Activated CD8-positive, alpha-beta T cell treated with anti-CD3 and anti-CD28 coated beads for 36 hours (primary cell): ENCODE measurements around the gene CHST3. TPM values are rescaled to one million over a fixed set of nuclear protein-coding genes. Genes with fewer than 3 reads are reported as not detected.
A peak's percentile ranks its signal among the peaks of the same experiment; 100 is the strongest.

Experiments
- ATAC-seq: fragments of 200-7000 bp; cut with Tn5 transposase; one replicate; pipeline ENCODE4 v1.10.0; 2021; ENCODE audit warnings: mild to moderate bottlenecking, moderate library complexity
- CTCF ChIA-PET: fragments of 350-600 bp; sonication (Branson Sonifier 250); formaldehyde crosslinking; loops from one replicate; lab custom pipeline; 2021; ENCODE audit warnings: antibody characterized with exemption; lab: Charles Lee
- POLR2A ChIA-PET: fragments of 350-600 bp; sonication (Branson Sonifier 250); formaldehyde crosslinking; loops from one replicate; lab custom pipeline; 2021; ENCODE audit warnings: antibody characterized with exemption; lab: Charles Lee
- DNase-seq: peaks from one replicate; pipeline ENCODE4 v3.0.0-alpha.2; 2020
- H3K27ac Mint-ChIP-seq: one replicate; pipeline ENCODE4 v1.8.0; 2021; ENCODE audit warnings: mild to moderate bottlenecking, mixed read lengths
- H3K27me3 Mint-ChIP-seq: one replicate; pipeline ENCODE4 v1.8.0; 2021; ENCODE audit warnings: mixed read lengths
- H3K36me3 Mint-ChIP-seq: one replicate; pipeline ENCODE4 v1.8.0; 2021; ENCODE audit warnings: low read depth, mixed read lengths
- H3K4me1 Mint-ChIP-seq: one replicate; pipeline ENCODE4 v1.8.0; 2021; ENCODE audit warnings: low read depth, mixed read lengths
- H3K4me3 Mint-ChIP-seq: one replicate; pipeline ENCODE4 v1.8.0; 2021; ENCODE audit warnings: mild to moderate bottlenecking, moderate library complexity, mixed read lengths
- H3K9me3 Mint-ChIP-seq: one replicate; pipeline ENCODE4 v1.8.0; 2021; ENCODE audit warnings: mixed read lengths
- intact Hi-C: fragments of 100-400 bp; cut with micrococcal nuclease; formaldehyde crosslinking; loops from one replicate; pipeline ENCODE4 v1.10.0; 2022
- total RNA-seq, 2 experiments: library from RNA; stranded (reverse); gene quantifications; one replicate each; pipeline ENCODE4 v1.2.3, GENCODE V29; 2021
- TF ChIP-seq, protein P1 (sequence below): fragments of 200-600 bp; IDR thresholded peaks from one replicate; pipeline ENCODE4 v1.8.0; 2022; ENCODE audit warnings: antibody characterized with exemption, mild to moderate bottlenecking

The CHST3 gene
- total RNA-seq, 2 experiments from 2014 or later, result 0.20 to 0.36 TPM

DNA sequence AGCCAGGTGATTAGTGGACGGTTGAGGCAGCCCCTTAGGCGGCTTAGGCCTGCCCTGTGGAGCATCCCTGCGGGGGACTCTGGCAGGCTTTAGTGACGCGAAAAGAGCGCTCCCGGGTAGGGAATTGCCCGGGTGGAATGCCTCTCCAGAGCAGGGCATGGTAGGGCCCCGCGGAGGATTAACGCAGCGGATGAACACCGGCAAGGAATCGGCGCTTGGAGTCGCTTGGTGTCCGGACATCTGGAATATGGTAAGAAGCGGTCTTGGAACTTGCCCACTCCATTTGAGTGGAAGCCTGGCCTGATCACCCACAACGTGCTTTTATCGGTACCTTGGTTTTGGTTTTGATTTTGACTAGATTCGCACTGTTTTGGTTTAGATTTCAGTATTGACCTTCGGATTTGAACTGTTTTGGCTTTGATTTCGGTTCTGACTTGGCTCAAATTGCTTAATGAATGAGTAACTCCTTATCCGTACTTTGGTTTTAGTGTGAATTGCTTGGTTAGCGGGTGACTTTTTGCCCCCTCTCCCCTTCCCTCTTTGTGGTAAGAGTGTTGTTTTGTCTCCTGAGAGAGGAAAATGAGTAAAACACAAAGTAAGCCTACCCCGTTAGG, 24.2 kb upstream of the CHST3 start:
- Mint-ChIP-seq H3K27me3 (peaks cover 2% of the 10 kb centered on the region), H3K27ac (no peak overlapping the region), H3K4me3 (no peak overlapping the region), H3K9me3 (peaks cover 18% of the 10 kb centered on the region), H3K4me1 (peaks cover 12% of the 10 kb centered on the region), H3K36me3 (no peaks in the 10 kb centered on the region)
- intact Hi-C loops, result no loop called here
- DNase-seq (peak; percentile 10), ATAC-seq (no peak)
- TF ChIP-seq, protein P1, sequence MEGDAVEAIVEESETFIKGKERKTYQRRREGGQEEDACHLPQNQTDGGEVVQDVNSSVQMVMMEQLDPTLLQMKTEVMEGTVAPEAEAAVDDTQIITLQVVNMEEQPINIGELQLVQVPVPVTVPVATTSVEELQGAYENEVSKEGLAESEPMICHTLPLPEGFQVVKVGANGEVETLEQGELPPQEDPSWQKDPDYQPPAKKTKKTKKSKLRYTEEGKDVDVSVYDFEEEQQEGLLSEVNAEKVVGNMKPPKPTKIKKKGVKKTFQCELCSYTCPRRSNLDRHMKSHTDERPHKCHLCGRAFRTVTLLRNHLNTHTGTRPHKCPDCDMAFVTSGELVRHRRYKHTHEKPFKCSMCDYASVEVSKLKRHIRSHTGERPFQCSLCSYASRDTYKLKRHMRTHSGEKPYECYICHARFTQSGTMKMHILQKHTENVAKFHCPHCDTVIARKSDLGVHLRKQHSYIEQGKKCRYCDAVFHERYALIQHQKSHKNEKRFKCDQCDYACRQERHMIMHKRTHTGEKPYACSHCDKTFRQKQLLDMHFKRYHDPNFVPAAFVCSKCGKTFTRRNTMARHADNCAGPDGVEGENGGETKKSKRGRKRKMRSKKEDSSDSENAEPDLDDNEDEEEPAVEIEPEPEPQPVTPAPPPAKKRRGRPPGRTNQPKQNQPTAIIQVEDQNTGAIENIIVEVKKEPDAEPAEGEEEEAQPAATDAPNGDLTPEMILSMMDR, result no peak
- POLR2A ChIA-PET, result no interaction called here
- CTCF ChIA-PET, result no interaction called here

DNA sequence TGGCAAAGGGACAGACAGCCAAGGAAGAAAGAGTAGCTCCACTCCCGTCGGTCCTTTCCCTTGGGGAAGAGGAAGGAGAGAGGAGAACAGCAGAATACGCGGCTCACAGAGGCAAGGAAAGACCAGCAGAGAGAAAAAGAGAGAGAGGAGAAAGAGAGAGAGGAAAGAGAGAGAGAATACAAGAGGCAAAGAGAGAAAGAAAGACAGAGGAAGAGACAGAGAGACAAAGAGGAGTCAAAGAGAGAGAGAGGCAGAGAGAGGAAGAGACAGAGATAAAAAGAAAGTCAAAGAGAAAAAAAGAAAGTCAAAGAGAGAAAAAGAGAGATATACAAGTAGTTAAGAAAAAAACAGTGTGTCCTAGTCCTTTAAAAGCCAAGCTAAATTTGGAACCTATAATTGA, 23.4 kb upstream of the CHST3 start:
- Mint-ChIP-seq H3K27ac (no peak overlapping the region), H3K9me3 (peaks cover 19% of the 10 kb centered on the region)
- TF ChIP-seq, protein P1, result no peak

DNA sequence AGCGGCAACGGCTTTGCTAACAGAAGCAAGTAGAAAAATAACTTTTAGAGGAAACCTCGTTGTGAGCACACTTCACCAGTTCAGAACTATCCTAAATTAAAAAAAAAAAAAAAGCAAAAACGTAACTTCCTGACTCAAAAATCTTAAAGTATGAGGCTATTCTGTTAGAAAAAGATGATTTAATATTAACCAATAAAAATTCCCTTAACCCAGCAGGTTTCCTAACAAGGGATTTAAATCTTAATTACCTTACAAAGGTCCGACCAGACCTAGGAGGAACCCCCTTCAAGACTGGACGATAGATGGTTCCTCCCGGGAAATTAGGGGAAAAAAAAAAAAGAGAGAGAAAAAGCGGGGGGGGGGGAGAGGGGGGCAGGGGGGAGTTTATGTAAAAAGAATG, 22.9 kb upstream of the CHST3 start:
- ChIA-PET CTCF (interaction anchor here (1.0 kb wide), 1 partner anchor 25 kb away, joined by 3 read pairs; no protein-coding TSS in a partner anchor), POLR2A (no interaction called here)
- Mint-ChIP-seq H3K27ac (no peak overlapping the region), H3K4me3 (no peak overlapping the region), H3K9me3 (peaks cover 25% of the 10 kb centered on the region), H3K36me3 (peaks cover 7% of the 10 kb centered on the region), H3K27me3 (peaks cover 2% of the 10 kb centered on the region), H3K4me1 (peaks cover 5% of the 10 kb centered on the region)
- intact Hi-C loops, result no loop called here
- ATAC-seq, result no peak
- DNase-seq, result no peak
- TF ChIP-seq, protein P1, result no peak

More for the DNA sequence above, 23.4 kb upstream of the CHST3 start:
- intact Hi-C loops, result no loop called here
- ATAC-seq (no peak), DNase-seq (no peak)
- ChIA-PET POLR2A (no interaction called here), CTCF (interaction anchor here (1.0 kb wide), 1 partner anchor 24 kb away, joined by 3 read pairs; no protein-coding TSS in a partner anchor)
- peaks cover 7% of the 10 kb centered on the region for H3K4me1 Mint-ChIP-seq
- no peak overlapping the region for H3K4me3 Mint-ChIP-seq
- H3K27me3 Mint-ChIP-seq, result peaks cover 2% of the 10 kb centered on the region
- peaks cover 1% of the 10 kb centered on the region for H3K36me3 Mint-ChIP-seq

DNA sequence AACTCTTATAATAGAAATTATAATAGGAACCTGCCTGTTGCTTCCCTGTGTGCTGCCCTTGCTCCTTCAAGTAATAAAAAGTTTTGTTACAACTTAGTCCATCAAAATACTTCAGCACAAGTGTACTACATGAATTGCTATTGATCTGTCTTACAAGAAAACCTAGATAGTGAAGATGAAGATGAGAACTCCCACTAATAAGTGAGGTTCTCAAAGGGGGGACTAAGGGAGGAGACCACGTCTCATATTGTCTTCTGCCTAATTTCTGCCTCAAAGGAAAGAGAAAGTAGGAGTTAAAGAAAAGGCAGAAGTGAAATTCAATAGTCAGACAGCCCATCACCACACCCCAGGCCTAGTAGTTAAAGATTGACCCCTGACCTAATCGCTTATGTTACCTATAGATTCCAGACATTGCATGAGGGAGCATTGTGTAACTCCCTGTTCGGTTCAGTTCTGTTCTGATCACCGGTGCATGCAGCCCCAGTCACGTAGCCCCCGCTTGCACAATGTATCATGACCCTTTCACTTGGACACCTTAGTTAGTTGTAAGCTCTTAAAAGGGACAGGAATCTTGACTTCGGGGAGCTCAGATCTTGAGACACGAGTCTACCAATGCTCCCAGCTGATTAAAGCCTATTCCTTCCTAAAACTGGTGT, 18.2 kb upstream of the CHST3 start:
- ATAC-seq (no peak), DNase-seq (no peak)
- H3K9me3 Mint-ChIP-seq, result peaks cover 45% of the 10 kb centered on the region
- no peaks in the 10 kb centered on the region for H3K27me3 Mint-ChIP-seq
- ChIA-PET CTCF (interaction anchor here (0.7 to 2.0 kb wide), 5 partner anchors 10 to 103 kb away, joined by 3 to 10 read pairs (median 3); no protein-coding TSS in a partner anchor), POLR2A (no interaction called here)
- no peak overlapping the region for H3K27ac Mint-ChIP-seq
- TF ChIP-seq, protein P1, result no peak
- H3K4me3 Mint-ChIP-seq, result no peak overlapping the region
- H3K4me1 Mint-ChIP-seq, result no peaks in the 10 kb centered on the region
- intact Hi-C loops, result no loop called here
- H3K36me3 Mint-ChIP-seq, result peaks cover 20% of the 10 kb centered on the region

DNA sequence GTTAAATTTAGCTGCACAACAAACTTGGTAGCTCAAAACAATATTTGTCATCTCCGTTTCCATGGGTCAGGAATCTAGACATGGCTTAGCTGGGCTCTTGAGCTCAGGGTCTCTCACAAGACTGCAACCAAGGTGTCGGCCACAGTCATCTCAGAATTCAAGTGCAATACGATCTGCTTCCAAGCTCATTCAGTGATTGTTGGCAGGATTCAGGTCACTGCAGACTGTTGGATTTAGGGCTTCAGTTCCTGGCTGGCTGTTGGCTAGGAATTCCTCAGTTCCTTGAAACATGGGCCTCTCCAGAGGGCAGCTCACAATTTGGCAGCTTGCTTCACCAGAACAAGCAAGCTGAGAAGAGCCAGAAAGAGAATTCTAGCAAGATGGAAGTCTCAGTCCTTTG, 17.5 kb upstream of the CHST3 start:
- no peak for DNase-seq
- H3K27me3 Mint-ChIP-seq, result no peaks in the 10 kb centered on the region
- CTCF ChIA-PET, result interaction anchor here (1.1 to 2.0 kb wide), 4 partner anchors 9 to 102 kb away, joined by 3 to 10 read pairs (median 6); no protein-coding TSS in a partner anchor
- peaks cover 45% of the 10 kb centered on the region for H3K9me3 Mint-ChIP-seq
- peaks cover 20% of the 10 kb centered on the region for H3K36me3 Mint-ChIP-seq
- H3K4me1 Mint-ChIP-seq, result no peaks in the 10 kb centered on the region
- no peak overlapping the region for H3K27ac Mint-ChIP-seq
- POLR2A ChIA-PET, result no interaction called here
- no peak overlapping the region for H3K4me3 Mint-ChIP-seq
- intact Hi-C loops, result no loop called here
- ATAC-seq, result no peak
- TF ChIP-seq, protein P1, result no peak
